PC-9 (cell line): ENCODE measurements around the gene ZMIZ1.

Experiments
- CTCF ChIP-seq: fragments of 200-600 bp; sonication (generic); conservative IDR thresholded peaks from 2 replicates; pipeline ENCODE4 v1.6.1; 2017; ENCODE audit warnings: mixed run types, antibody characterized with exemption, mild to moderate bottlenecking, moderate library complexity
- EZH2 ChIP-seq: fragments of 200-600 bp; sonication (generic); IDR thresholded peaks from 2 replicates; pipeline ENCODE4 v1.8.0; 2017; ENCODE audit warnings: antibody characterized with exemption, low read depth

GRCh38 chr10:79226391-79227245 is 157.9 kb downstream of the ZMIZ1 start:
- TF ChIP-seq EZH2, result no peak
- TF ChIP-seq CTCF, result no peak
